Stimulated activated naive B cell treated with anti-CD40 and anti-IgM and Interleukin-4, amounts not matched to agents 10 μg/mL and 1 μg/mL and 100 μg/mL, for 72 hours (primary cell): Measurements from ENCODE around the gene DYRK1A.
A peak's percentile ranks its signal among the peaks of the same experiment; 100 is the strongest.

ENCODE experiments used
- ATAC-seq, 2 donors: fragments of 150-1000 bp; cut with Tn5 transposase; replicated peaks; 2 replicates each; pipeline ENCODE4 v1.10.0; 2021; ENCODE audit warnings: moderate library complexity in 1 of 2
- DNase-seq: peaks from one replicate; pipeline ENCODE4 v3.0.0; 2021
- H3K27ac Mint-ChIP-seq: one replicate; pipeline ENCODE4 v1.8.0; 2022; ENCODE audit warnings: mild to moderate bottlenecking, mixed read lengths
- H3K27me3 Mint-ChIP-seq, 2 donors: one replicate each; pipeline ENCODE4 v1.8.0; 2022; ENCODE audit warnings: mixed read lengths in 2 of 2
- H3K36me3 Mint-ChIP-seq, 2 donors: one replicate each; pipeline ENCODE4 v1.8.0; 2022; ENCODE audit warnings: mixed read lengths in 2 of 2, mild to moderate bottlenecking in 1 of 2
- H3K4me1 Mint-ChIP-seq, 2 donors: one replicate each; pipeline ENCODE4 v1.8.0; 2022; ENCODE audit warnings: mixed read lengths in 2 of 2, mild to moderate bottlenecking in 1 of 2
- H3K4me3 Mint-ChIP-seq, 2 donors: one replicate each; pipeline ENCODE4 v1.8.0; 2022; ENCODE audit warnings: mild to moderate bottlenecking in 2 of 2, mixed read lengths in 2 of 2, moderate library complexity in 1 of 2
- H3K9me3 Mint-ChIP-seq, 2 donors: one replicate each; pipeline ENCODE4 v1.8.0; 2022; ENCODE audit warnings: mixed read lengths in 2 of 2, mild to moderate bottlenecking in 1 of 2

The DYRK1A gene

GRCh38 chr21:37346841-37347430 is 19.6 kb upstream of the DYRK1A start:
- Mint-ChIP-seq H3K36me3 (peaks cover 7 to 13% of the 10 kb centered on the region in 2 donors), H3K4me3 (no peak overlapping the region)
- ATAC-seq, result no peak

DNA sequence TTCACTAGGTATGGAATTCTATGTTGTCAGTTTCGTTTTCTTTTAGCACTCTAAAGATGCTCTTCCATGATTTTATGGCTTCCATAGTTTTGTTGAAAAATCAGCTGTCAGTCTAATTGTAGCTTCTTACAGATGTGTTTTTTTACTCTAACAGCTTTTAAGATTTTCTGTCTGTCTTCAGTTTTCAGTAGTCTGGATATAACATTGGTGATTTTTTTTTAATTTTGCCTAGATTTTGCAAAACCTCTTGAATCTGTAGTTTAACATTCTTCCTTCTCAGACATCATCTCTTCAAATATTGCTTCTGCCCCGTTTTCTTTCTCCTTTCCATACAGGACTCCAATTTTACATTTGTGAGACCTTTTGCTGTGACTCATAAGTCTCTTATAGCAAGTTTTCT is 17.9 kb upstream of the DYRK1A start:
- Mint-ChIP-seq H3K4me1 (no peaks in the 10 kb centered on the region), H3K27ac (no peak overlapping the region), H3K27me3 (peaks cover 4 to 10% of the 10 kb centered on the region in 2 donors), H3K9me3 (peaks cover 13 to 14% of the 10 kb centered on the region in 2 donors), H3K4me3 (no peak overlapping the region), H3K36me3 (peaks cover 7 to 9% of the 10 kb centered on the region in 2 donors)
- no peak for DNase-seq
- ATAC-seq, result no peak

More at GRCh38 chr21:37346841-37347430, 19.6 kb upstream of the DYRK1A start:
- H3K9me3 Mint-ChIP-seq, result peaks cover 18 to 19% of the 10 kb centered on the region in 2 donors
- no peak for DNase-seq
- peaks cover 0 to 7% of the 10 kb centered on the region in 2 donors for H3K27me3 Mint-ChIP-seq
- H3K4me1 Mint-ChIP-seq, result no peaks in the 10 kb centered on the region
- H3K27ac Mint-ChIP-seq, result no peak overlapping the region

- ATAC-seq (no peak), DNase-seq (no peak)
- no peak overlapping the region for H3K27ac Mint-ChIP-seq
- H3K4me1 Mint-ChIP-seq, result no peaks in the 10 kb centered on the region
- peaks cover 13 to 14% of the 10 kb centered on the region in 2 donors for H3K9me3 Mint-ChIP-seq
- H3K27me3 Mint-ChIP-seq, result peaks cover 9 to 18% of the 10 kb centered on the region in 2 donors
- peaks cover 7 to 9% of the 10 kb centered on the region in 2 donors for H3K36me3 Mint-ChIP-seq
- H3K4me3 Mint-ChIP-seq, result no peak overlapping the region
These were observed 16.1 kb upstream of the DYRK1A start for GRCh38 chr21:37350472-37350871.

- Mint-ChIP-seq H3K27ac (no peak overlapping the region), H3K36me3 (no peaks in the 10 kb centered on the region), H3K4me3 (no peak overlapping the region), H3K27me3 (peaks cover 16 to 25% of the 10 kb centered on the region in 2 donors), H3K9me3 (peaks cover 0 to under 1% of the 10 kb centered on the region in 2 donors), H3K4me1 (peaks cover 0 to 4% of the 10 kb centered on the region in 2 donors)
- ATAC-seq, result no peak
- no peak for DNase-seq
These were observed 9.9 kb upstream of the DYRK1A start for GRCh38 chr21:37356706-37357105.

DNA sequence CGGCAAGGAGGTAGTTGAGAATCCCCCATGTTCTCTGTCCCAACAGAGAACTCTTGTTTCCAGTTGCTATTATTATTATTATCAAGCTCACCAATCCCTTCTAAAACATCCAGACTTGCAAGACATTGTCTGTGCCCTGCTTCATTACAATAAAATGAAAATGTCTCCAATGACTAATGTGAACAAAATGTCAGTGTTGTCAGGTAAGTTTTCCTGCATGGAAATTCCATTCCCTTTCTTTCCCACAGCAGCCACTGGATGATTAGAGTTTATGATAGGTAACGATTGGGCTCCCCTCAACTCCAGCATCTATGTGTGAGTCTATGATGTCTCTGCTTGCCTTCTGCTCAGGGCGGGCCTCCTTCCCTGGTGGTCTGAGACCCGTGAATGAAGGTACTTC is 8.9 kb upstream of the DYRK1A start:
- ATAC-seq (no peak), DNase-seq (no peak)
- no peaks in the 10 kb centered on the region for H3K9me3 Mint-ChIP-seq
- peaks cover 0 to 4% of the 10 kb centered on the region in 2 donors for H3K4me1 Mint-ChIP-seq
- H3K4me3 Mint-ChIP-seq, result no peak overlapping the region
- H3K36me3 Mint-ChIP-seq, result no peaks in the 10 kb centered on the region
- H3K27me3 Mint-ChIP-seq, result peaks cover 16 to 25% of the 10 kb centered on the region in 2 donors
- H3K27ac Mint-ChIP-seq, result no peak overlapping the region

DNA sequence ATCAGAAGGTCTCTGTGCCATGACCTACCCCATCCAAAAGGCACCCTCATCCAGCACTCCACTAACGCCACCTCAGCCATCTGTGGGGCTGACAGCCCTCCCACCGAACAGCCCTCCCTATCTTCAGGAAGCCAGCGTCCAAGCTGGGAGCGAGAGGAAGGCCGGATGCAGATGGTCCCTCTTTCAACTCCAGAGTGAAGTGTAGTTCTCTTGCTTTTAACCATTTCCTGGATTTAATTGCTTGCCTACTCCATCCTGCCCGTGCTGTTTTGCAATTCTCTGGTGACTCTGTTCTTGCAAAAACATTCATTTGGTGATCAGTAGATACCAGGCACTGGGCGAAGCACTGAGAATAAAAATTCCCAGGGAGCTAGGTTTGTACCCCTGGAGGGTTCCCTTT is 8.2 kb upstream of the DYRK1A start:
- H3K9me3 Mint-ChIP-seq, result no peaks in the 10 kb centered on the region
- no peak overlapping the region for H3K27ac Mint-ChIP-seq
- no peaks in the 10 kb centered on the region for H3K36me3 Mint-ChIP-seq
- DNase-seq (no peak), ATAC-seq (no peak)
- H3K4me3 Mint-ChIP-seq, result no peak overlapping the region
- peaks cover 15 to 24% of the 10 kb centered on the region in 2 donors for H3K27me3 Mint-ChIP-seq
- peaks cover 0 to 4% of the 10 kb centered on the region in 2 donors for H3K4me1 Mint-ChIP-seq

DNA sequence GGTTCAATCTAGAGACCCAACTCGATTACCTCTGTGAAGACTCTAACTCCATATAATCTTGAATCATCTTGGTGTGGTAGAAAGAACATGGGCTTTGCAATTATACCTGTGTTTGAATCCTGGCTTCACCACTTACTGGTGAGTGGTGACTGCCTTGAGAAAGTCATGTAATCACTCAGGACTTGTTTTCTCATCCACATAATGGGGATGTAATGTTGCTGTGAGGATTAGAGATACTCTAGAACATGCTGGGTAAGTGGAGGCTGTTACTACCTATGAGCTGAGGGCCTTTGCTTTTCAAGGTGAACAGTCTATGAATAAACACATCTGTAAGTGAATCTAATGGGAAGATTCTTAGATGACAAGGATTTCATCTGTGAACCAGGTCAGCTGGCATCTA is 2.6 kb upstream of the DYRK1A start:
- Mint-ChIP-seq H3K27ac (no peak overlapping the region), H3K4me1 (peaks cover 6 to 13% of the 10 kb centered on the region in 2 donors), H3K36me3 (peaks cover 4 to 7% of the 10 kb centered on the region in 2 donors), H3K27me3 (no peaks in the 10 kb centered on the region), H3K9me3 (no peaks in the 10 kb centered on the region), H3K4me3 (no peak overlapping the region)
- ATAC-seq (no peak), DNase-seq (no peak)

DNA sequence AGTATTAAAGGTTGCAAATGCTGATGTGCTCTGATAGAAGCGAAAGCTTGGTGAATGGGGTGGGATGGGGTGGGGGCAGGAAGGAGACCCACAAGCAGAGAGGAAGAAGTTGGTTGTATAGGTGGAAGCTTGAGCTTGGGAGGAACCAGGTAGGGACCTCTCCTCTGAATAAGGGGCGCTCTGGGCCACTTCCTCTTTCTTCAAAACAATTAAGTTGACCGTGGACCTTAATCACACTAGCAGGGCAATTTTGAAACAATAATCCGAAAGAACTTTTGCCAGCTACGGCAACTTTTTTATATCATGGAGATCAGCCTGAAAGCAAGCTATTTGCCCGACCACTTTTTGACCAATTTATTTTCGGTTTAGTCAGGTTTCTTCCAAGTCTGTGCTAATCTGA is 1.9 kb upstream of the DYRK1A start:
- H3K27ac Mint-ChIP-seq, result peak overlapping the region; percentile 47
- peaks cover 4 to 7% of the 10 kb centered on the region in 2 donors for H3K36me3 Mint-ChIP-seq

DNA sequence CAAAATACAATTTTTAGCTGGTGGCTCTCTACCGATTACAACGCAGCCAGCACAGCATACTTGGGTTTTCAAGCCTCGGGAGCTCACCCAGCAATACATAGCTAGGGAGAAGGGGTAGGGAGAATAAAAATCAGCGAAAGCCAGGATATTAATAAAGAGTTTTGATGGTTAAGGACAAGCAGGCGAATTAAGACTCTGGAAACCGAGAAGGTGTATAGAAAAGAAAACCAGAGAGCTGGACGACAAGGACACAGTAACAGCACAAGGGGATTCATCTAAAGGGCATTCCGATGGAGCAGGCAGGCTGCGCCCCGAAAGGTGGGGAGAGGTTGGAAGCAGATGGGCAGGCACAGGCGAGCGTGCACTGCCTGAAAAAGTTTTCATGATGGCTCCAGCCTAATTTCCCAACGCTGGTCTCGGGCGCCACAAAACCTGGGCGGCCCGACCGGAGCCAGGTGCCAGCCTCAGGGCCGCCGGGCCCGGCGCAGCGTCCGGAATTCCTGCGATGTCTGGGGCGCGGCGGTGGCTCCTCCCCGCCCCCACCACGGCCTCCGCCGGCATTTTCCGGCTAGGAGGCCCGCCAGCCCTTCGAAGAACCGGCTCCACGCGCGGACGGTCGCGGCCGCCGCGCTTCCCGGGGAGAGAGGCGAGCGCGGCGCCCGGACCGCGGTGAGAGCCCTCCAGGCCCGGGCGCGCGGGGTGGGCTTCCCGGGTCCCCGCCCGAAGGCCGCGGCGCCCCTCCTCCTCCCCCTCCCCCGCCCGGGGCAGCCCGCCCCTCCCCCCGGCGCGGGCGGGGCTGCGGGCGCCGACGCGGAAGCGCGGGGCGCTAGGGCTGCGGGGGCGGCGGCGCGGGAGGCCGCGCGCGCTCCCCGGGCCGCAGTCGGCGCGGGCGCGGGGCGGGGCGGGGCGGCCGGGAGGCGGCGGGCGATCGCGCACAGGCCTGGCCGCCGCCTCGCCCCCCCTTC is 774 bp upstream of the DYRK1A start:
- no peaks in the 10 kb centered on the region for H3K27me3 Mint-ChIP-seq
- H3K4me3 Mint-ChIP-seq, result peak overlapping the region; percentile 96 to 98
- no peaks in the 10 kb centered on the region for H3K9me3 Mint-ChIP-seq
- peaks cover 4 to 7% of the 10 kb centered on the region in 2 donors for H3K36me3 Mint-ChIP-seq
- H3K4me1 Mint-ChIP-seq, result peaks cover 22 to 23% of the 10 kb centered on the region in 2 donors
- H3K27ac Mint-ChIP-seq, result peak overlapping the region; percentile 99
- ATAC-seq (peak; percentile 18 to 30), DNase-seq (peak; percentile 59)

More for the DNA sequence above, 1.9 kb upstream of the DYRK1A start:
- Mint-ChIP-seq H3K27me3 (no peaks in the 10 kb centered on the region), H3K9me3 (no peaks in the 10 kb centered on the region), H3K4me1 (peaks cover 13 to 15% of the 10 kb centered on the region in 2 donors), H3K4me3 (peak overlapping the region; percentile 61 to 86)
- ATAC-seq (no peak), DNase-seq (no peak)

DNA sequence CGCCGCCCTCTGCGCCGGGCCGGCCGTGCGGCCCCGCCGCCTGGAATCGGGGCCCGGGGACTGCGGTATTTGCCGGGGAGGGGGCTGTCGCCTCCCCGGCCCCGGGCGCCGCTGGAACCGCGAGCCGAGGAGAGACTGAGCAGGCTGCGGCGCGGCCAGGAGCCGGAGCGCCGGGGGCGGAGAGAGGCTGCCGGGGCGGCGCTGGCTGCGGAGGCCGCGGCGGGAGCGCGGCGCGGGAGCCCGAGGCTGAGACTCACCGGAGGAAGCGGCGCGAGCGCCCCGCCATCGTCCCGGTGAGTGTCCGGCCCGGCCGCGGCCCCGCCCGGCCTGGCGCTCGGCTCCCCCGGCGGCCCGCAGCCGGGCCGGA is 746 bp downstream of the DYRK1A start:
- peak overlapping the region in 1 of 2 donors; percentile 98 for H3K4me3 Mint-ChIP-seq
- no peak overlapping the region for H3K27ac Mint-ChIP-seq
- H3K4me1 Mint-ChIP-seq, result peaks cover 27 to 31% of the 10 kb centered on the region in 2 donors
- peaks cover 4 to 7% of the 10 kb centered on the region in 2 donors for H3K36me3 Mint-ChIP-seq
- peak; percentile 0 to 3 for ATAC-seq
- H3K27me3 Mint-ChIP-seq, result no peaks in the 10 kb centered on the region
- DNase-seq, result peak; percentile 12
- H3K9me3 Mint-ChIP-seq, result no peaks in the 10 kb centered on the region

DNA sequence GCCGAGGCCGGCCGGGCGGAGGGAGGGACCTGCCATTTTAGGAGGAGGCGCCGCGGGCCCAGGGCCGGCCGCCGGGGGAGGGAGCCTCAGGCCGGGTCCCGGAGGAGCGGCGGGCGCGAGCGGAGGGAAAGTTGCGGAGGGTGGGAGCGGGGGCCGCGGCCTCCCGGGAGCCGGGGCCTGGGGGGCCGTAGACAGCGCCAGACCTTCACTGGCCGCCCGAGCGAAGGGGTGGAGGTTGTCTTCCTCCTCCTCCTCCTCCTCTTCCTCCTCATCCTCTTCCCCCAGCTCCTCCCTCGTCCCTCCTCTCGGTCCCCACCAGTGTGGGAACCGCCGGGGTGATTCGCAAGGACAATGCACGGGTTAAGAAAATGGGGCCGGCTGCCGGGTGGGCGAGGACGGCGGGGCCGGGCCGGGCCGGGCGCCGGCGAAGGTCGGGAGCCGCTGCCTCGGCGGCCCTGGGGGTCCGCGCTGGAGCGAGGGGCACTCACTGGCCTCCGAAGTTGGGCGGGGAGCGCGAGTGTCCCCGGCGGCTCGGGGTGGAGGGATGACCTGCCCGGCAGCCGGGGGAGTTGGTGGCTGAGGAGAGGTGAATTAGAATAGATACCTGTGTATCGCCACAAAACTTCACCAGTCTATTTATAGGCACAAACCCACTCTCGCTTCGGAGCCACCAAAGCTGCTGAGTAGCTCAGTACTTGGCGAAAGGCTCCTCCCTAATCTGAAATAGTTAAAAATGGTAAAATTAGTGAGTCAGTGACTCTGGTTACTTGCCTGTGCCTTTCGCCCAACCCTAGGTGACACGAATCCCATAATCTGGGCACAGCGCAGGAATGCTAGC is 1.3 kb downstream of the DYRK1A start:
- Mint-ChIP-seq H3K36me3 (peaks cover 4 to 7% of the 10 kb centered on the region in 2 donors), H3K4me3 (peak overlapping the region; percentile 86 to 89), H3K9me3 (no peaks in the 10 kb centered on the region), H3K27ac (peak overlapping the region; percentile 93), H3K4me1 (peaks cover 32 to 37% of the 10 kb centered on the region in 2 donors), H3K27me3 (no peaks in the 10 kb centered on the region)
- ATAC-seq, result peak; percentile 6 to 8
- DNase-seq, result peak; percentile 21

DNA sequence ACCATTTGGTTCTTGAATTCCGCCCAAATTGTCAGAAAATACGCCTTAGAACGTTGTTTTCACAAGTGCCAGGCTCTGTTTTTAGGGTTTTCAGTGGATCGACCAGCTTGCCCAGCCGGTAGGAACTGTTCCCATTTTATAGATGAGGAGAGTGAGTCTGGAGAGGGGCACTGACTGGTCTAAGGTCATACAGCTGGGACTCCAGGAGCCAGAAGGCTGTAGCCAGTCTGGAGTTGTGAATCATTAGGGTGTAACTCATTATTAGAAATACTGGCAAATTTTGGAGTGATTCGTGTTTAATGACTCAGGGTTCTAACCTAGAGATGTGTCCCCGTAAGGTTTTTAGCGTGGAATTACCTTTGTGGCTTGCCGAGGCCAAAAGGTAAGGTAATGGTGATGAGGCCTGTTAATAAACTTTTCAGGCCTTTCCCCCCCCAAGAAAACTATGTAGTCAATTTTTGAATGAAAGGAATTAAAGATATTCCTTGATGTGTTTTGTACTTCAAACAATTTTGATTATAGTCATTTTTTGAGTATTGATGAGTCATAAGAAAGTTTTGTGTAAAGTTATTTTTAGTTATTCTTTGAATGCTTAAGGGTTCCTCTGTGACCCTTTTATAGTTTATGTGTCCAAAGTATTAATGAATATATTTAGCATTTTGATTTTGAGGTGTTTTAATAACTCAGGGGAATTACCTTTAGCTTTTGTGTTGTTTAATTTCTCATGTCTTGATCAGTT is 2.1 kb downstream of the DYRK1A start:
- Mint-ChIP-seq H3K4me1 (peaks cover 37 to 45% of the 10 kb centered on the region in 2 donors), H3K36me3 (peaks cover 4 to 11% of the 10 kb centered on the region in 2 donors), H3K27me3 (no peaks in the 10 kb centered on the region), H3K9me3 (peaks cover 0 to 3% of the 10 kb centered on the region in 2 donors), H3K27ac (peak overlapping the region; percentile 88), H3K4me3 (peak overlapping the region; percentile 86 to 89)
- DNase-seq (no peak), ATAC-seq (no peak)

DNA sequence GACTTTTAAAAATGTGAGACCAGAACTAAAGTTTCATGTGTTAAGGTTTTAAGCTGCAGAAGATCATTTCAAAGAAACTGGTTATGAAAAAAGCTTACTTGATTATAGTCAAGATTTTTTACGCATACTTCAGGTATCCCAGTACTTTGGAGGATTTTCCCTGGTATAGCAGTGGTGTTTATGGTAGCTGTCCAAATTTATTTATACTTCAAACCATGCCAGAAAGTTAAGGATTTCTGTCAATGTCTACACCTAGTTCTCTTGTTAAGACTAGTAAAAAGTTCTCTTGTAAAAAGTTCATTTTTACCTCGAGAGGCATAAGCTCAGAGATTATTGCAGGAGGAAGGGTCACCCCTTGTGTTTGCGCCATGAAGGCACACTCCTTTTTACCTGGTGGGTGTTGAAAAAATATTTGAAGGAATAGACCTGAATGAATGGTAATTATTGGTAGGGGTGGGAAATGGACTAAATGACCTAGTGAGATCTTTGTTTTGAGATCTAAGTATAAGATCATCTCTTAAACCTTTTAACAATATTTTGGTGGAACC is 2.8 kb downstream of the DYRK1A start:
- no peaks in the 10 kb centered on the region for H3K27me3 Mint-ChIP-seq
- H3K36me3 Mint-ChIP-seq, result peaks cover 4 to 11% of the 10 kb centered on the region in 2 donors
- peaks cover 0 to 3% of the 10 kb centered on the region in 2 donors for H3K9me3 Mint-ChIP-seq
- peaks cover 34 to 52% of the 10 kb centered on the region in 2 donors for H3K4me1 Mint-ChIP-seq
- ATAC-seq, result no peak
- H3K4me3 Mint-ChIP-seq, result peak overlapping the region; percentile 86 to 89
- H3K27ac Mint-ChIP-seq, result no peak overlapping the region
- DNase-seq, result no peak
